Stimulated activated CD8-positive, alpha-beta memory T cell treated with anti-CD3 and anti-CD28 coated beads, Interleukin-7, amount 100 ng/mL, for 4 hours (primary cell): ENCODE measurements around the gene GLOD5.

ENCODE experiments used
- DNase-seq, 2 donors: peaks; one replicate each; pipeline ENCODE4 v3.0.0-alpha.2; 2020; ENCODE audit warnings: low read depth in 2 of 2

The GLOD5 gene

DNA sequence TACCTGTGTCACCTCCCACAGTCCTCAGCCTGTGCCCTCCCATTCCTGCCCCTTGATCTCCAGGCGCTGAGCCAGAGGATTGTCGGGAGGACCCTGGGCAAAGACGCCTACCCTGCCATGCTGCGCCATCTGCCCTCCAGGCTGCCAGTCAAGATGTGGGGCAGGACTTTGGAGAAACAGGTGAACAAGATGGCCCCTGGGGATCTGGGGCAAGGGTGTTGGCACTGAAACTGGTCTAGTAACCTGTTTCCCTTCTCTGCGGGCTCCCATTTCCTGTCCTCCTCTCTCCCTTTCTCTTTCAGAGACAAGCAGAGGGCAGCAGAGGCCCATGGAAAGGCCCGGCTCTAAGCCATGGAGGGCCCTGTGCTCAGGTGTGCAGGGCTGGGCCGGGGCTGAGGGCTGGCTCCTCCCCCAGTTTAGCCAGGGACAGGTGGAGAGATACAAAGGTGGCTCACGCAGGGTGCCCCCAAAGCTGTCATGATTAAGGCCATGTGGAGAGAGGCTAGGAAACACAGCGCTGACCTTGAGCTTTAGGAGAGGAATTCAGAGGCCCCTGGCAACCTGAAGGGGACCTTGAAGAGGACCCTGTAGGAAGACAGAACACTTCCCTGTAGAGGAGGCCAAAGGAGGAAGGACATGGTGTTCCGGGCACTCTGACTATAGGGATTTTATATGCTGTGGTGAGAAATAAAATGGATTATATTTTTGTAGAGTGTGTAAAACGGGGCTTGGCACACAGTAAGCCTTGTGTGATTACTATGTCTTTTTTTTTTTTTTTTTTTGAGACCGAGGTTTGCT is at the start of gene GLOD5:
Gene GLOD5 (plus strand): TSS at position 74 of the 798 bp plus-strand sequence. CDS start 44 bp downstream, at position 118.
- DNase-seq: no peak

DNA sequence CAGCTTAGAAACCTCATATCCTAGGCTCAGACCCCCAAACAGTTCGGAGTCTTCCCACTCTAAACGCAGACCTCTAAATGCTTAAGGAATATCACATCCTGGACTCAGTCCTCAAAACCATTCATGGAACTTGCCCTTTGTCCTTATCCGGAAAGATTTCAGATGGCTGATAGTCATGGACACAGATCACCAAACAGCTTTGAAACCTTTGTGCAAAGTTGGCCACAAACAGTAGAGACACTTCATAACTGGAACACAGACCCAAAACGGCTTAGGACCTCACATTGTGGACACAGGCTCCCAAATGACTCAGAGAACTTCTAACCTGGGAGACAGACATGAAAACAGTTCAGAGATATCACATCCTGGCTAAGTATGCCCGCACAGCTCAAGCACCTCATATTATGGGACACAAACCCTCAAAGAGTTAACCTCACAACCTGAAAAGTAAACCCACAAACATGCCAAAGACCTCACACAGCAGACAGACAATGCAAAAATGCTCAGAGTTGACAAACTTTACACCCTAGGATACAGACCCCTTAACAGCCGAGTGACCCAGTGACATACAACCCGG is 49.5 kb upstream of the GLOD5 start:
- no peak for DNase-seq

GRCh38 chrX:48713847-48714246 is 47.7 kb upstream of the GLOD5 start:
- DNase-seq: no peak

GRCh38 chrX:48714573-48714972 is 47.0 kb upstream of the GLOD5 start:
- no peak for DNase-seq

DNA sequence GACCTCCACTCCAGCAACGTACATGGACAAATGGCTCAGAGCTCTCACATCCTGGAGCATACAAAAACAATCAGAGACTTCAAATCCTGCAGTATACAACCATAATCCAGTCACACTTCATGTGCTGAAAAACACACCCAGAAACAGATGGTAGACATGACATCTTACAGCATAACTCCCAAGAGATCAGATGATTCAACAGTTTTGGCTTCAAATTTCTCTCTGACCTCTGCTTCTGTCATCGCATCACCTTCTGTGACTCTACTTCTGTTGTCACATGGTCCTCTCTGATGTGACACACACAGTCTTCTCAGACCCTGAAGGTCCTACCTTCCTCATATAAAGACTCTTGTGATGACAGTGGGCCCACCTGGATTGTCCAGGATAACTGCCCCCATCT is 46.5 kb upstream of the GLOD5 start:
- DNase-seq: no peak

- DNase-seq: no peak
Measured at GRCh38 chrX:48715876-48716502, 45.6 kb upstream of the GLOD5 start.

DNA sequence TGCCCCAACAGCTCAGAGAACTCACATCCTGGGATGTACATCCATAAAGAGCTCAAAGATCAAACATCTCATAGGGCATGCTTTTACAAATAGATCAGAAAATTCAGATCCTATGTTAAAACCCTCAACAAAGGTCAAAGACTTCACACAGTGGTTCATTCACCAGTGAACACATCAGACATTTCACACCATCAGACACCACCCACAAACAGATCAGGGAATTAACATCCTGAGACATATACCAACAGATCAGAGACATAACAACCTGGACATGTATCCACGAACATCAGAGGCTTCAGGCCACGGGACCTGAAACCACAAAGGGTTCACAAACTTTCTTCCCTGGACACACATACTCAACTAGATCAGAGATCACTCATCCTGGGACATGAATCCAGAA is 41.6 kb upstream of the GLOD5 start:
- no peak for DNase-seq

- DNase-seq: no peak
Measured at GRCh38 chrX:48720577-48721250, 40.8 kb upstream of the GLOD5 start.

GRCh38 chrX:48721916-48722315 is 39.6 kb upstream of the GLOD5 start:
- no peak for DNase-seq

GRCh38 chrX:48726596-48726995 is 35.0 kb upstream of the GLOD5 start:
- no peak for DNase-seq

GRCh38 chrX:48728653-48729052 is 32.9 kb upstream of the GLOD5 start:
- no peak for DNase-seq

DNA sequence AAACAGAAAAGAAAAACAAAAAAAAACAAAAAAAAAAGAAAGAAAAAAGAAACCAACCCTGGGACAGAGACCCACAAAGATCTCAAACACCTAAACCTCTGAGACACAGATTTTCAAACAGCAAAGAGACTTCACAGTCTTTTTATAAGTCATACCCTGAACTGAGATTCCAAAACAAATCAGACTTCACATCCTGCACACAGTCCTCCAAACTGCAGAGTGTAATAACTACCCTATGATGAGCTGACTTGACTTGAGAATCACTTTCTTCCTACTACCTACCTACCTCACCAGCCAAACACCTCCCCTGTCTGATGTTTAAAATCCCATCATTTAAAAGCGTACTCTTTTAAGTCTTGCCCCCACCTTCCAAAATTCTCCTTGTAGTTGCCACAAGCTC is 25.2 kb upstream of the GLOD5 start:
- DNase-seq: no peak

GRCh38 chrX:48736878-48737212 is 24.7 kb upstream of the GLOD5 start:
- no peak for DNase-seq

DNA sequence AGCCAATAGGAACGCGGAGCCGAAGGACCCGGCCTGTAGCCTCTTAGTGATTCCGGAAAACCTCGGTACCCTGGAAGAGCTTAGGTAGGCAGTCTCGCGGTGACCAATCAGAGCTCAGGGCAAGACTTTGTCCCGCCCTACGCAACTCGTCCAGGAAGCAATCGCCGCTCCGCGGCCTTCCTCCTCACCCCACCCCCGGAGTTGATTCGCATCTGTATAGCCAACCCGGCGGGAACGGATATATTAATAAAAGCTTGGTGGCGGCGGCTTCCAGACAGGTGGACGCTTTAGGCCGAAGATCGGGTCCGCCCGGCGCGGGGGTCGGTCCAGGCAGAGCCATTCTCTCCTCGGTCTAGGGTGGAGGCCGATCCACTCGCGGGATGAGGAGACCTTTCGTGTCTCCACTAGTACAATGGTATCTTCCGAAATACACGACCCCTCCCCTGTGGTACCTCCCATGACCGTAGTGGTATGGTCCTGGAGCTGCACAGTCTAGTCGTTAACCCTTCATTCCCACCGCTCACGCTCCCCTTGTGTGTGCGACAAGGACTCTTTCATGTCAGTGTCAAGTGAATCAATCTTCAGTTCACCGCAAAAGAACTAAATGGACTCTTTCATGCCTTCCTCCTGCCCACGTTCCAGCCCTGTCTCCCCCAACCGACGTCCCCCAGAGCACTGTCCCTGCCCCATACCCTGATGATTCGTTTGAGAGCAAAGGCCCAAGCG is 24.2 kb upstream of the GLOD5 start:
- peak; percentile 80 to 82 for DNase-seq

GRCh38 chrX:48737940-48738339 is 23.6 kb upstream of the GLOD5 start:
- no peak for DNase-seq

DNA sequence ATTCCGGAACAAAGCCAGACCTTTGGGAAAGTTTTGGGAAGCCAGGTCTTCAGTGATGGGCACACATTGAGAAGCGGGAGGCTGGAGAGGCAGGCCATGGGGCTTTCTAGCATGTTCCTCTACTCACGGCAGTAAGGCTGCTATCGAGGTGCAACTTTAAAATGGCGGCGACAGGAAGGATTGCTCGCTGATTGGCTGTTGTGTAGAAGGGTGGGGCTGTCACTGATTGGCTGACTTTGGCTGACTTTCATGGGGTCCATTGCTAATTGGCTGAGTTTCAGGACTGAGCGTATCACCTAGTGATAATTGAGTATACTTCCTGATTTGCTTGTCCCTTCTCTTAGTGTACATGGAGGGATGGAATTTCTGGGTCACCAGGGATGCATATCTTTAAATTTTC is 19.7 kb upstream of the GLOD5 start:
- no peak for DNase-seq

- no peak for DNase-seq
Measured at GRCh38 chrX:48745222-48745621, 16.3 kb upstream of the GLOD5 start.

DNA sequence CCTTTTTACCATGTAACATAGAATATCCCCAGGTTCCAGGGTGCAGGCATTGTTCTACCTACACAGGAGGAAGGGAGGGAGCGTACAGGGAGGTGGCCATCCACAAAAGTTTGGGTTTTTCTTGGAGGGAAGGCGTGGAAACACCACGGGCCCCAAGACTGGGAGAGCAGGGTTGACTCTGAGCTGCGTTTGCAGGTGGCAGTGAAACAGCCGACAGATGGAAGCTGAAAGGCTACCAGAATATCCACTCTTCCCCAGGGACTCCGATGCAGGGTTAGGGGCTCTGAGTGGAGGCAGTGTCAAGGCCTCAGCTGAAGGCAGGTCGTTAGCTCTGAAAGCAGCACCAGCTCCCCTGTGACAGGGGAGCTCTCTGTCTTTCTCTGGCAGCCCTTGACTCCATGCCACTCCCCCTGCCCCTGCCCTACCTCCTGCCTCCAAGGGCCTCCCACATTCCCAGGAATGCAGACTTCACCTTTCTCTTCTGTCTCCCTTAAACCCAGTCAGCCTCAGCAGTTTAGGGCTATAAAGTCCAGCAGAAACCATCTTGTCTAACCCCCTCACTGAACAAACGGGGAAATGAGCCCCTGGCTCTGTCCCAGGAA is 14.0 kb upstream of the GLOD5 start:
- no peak for DNase-seq

GRCh38 chrX:48749182-48749581 is 12.4 kb upstream of the GLOD5 start:
- DNase-seq: no peak

DNA sequence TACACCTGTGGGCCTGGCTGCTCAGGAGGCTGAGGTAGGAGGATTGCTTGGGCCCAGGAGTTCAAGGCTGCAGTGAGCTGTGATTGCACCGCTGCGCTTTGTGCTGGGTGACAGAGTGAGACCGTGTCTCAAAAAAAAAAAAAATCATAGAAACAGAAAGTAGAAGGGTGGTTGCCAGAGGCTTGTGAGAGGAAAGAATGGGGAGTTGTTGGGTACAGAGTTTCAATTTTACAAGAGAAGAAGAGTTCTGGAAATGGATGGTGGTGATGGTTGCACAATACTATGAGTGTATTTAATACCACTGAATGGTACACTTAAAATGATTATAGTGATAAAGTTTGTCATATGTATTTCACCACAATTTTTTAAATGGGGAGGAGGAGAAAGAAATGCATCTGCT is 10.2 kb upstream of the GLOD5 start:
- no peak for DNase-seq

GRCh38 chrX:48752498-48752897 is 9.0 kb upstream of the GLOD5 start:
- DNase-seq: no peak
